ENCODE measurements around the gene PTK6. TPM values are rescaled to one million over a fixed set of nuclear protein-coding genes. Genes with fewer than 3 reads are reported as not detected.
A peak's percentile ranks its signal among the peaks of the same experiment; 100 is the strongest.

Gene PTK6
- polyA plus RNA-seq, 1 donor = 1.1 TPM

- no peak for DNase-seq
Measured at GRCh38 chr20:63544241-63544957, 7.2 kb upstream of the PTK6 start.

DNA sequence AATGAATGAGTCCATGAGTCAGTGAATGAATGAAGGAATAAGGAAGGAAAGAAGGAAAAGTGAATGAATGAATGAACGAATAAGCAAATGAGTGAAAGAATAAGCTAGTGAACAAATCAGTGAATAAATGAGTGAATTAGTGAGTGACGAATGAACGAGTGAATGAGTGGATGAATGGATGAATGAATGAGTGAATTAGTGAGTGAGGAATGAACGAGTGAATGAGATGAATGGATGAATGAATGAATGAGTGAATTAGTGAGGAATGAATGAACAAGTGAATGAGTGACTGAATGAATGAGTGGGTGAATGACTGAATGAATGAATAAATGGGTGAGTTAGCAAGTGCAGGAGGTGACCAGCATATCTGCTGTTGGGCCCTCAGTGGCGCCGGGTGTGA is 6.6 kb upstream of the PTK6 start:
- no peak for DNase-seq

DNA sequence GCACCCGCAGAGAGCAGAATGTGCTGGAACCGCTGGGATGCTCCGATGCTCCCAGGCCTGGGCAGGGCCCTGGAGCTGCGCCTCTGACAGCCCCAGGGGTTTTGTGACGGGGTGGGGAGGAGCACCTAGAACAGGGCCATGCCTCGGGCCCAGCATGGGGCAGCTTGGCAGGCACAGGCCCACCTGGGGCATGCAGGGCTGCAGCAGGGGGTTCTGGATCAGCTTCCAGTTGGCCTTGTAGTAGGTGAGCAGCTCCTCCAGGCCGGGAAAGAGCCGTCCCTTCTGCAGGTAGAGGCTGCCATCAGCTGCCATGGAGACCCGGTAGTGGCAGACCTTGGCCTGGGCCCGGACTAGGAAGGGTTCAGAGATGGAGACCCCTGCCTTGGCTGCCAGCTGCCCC is 6.0 kb upstream of the PTK6 start:
- DNase-seq = no peak

- no peak for DNase-seq
Measured at GRCh38 chr20:63542696-63543095, 5.5 kb upstream of the PTK6 start.

DNA sequence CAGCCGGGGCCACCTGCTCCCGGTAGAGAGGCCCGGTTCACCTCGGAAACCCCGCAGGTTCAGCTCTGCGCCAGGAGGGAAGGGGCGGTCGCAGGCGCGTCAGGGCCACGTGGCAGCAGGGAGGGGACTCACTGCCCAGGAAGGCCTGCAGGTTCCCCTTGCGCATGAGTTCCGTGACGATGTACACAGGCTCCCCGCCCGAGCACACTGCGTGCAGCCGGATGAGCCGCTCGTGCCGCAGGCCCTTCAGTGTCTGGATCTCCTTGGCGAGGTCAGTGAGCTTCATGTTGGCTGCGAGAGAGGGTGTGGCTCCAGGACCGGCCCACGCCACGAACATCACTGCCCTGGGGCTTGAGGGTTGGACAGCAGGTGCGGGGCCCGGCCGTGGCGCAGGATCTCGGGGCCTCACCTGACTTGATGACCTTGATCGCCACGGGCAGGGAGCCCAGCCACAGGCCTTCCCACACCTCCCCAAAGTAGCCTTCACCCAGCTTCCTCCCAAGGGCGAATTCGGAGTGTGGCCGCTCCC is 4.9 kb upstream of the PTK6 start:
- no peak for DNase-seq

GRCh38 chr20:63541371-63541770 is 4.2 kb upstream of the PTK6 start:
- DNase-seq = no peak

- no peak for DNase-seq
Measured at GRCh38 chr20:63540417-63541186, 3.4 kb upstream of the PTK6 start.

DNA sequence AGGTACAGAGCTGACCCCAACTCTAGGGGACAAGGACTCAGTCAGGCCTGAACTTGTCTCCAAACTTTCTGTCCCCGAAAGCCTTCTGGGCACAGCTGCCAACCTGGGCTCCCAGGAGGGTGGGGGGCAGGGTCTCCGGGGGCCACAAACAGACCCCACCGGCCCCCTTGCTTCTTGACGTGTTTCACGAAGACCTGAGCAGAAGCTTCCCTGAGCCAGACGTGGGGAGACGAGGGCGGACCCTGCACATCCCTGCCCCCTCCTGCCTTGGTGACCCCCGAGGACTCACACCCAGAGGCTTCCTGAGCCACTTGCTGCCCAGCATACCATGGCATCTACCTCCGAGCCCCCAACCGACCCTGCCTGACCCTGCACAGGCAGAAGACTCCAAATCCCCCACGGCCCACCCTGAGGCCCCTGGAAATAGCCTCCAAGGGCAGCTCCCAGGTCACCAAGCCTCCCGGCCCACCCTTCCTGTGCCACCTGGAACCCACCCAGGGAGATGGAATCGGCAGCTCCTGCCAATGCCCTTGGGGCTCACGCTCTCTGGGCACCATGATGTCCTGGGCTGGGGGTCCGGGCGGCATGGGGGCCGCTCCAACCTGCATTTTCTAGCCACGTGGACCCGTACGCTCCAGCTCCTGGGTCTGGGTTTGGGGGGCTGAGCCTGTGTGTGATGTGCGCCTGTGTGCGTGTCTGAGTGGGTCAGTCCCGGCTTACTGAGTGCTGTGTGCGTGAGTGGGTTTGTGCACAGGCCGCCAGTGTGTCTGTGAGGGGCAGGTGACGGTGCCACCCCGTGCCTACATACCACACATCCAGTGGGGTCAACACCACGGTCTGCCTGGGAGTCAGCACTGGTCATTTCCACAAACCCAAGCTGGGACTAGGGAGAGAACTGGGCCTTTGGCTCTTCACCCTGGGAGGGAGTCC is 2.5 kb upstream of the PTK6 start:
- no peak for DNase-seq

DNA sequence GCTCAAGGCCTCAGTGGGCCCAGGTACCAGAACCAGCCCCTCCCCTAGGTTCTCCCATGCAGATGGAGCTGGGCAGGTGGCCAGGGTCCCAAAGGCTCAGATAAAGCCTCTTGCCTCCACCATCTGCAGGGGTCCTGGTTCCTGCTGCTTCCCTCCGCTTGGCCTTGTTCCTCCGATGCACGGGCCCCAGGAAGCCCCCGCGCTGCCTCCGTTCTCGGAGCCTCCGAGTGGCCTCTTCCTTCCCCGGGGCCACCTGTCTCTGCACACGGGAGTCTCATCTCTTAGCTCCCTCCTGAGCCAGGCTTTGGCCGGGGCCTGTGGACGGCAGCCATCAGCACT is 1.9 kb upstream of the PTK6 start:
- no peak for DNase-seq

- no peak for DNase-seq
Measured at GRCh38 chr20:63538204-63539091, 1.3 kb upstream of the PTK6 start.

- DNase-seq = peak; percentile 78
Measured at GRCh38 chr20:63537525-63538203, 488 bp upstream of the PTK6 start.

DNA sequence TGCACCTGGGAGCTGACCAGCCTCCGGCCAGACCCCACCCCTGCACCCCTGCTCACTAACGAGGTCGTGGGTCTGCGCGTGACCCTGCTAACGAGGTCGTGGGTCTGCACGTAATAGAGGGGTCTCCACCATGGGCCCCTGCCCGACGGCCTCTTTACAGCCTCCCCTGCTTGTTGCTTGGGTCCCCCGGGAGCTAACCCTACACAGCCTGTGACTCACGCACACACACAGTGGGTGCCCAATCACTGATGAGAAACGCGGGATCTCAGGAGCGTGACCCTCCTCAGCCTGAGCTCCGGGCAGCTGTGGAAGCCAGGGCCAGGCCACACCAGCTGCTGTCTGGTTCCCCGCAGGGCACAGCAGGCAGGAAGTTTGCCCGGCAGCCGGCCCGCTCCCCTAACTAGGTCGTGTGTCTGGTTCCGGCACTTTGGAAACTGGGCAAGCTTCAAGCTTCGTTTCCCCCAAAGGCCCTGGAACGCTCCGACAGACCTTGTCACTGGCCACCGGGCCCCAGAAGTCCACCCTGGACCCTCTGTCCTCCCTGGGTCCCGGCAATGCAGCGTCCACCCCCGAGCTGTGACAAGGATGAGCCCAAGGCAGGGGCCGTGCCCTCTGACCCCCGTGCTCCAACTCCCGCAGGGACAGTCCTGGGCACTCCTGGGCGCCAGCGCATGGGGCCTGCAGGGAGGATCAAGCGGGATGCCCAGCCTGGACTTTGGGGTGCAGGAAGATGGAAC is 767 bp downstream of the PTK6 start:
- DNase-seq = no peak

DNA sequence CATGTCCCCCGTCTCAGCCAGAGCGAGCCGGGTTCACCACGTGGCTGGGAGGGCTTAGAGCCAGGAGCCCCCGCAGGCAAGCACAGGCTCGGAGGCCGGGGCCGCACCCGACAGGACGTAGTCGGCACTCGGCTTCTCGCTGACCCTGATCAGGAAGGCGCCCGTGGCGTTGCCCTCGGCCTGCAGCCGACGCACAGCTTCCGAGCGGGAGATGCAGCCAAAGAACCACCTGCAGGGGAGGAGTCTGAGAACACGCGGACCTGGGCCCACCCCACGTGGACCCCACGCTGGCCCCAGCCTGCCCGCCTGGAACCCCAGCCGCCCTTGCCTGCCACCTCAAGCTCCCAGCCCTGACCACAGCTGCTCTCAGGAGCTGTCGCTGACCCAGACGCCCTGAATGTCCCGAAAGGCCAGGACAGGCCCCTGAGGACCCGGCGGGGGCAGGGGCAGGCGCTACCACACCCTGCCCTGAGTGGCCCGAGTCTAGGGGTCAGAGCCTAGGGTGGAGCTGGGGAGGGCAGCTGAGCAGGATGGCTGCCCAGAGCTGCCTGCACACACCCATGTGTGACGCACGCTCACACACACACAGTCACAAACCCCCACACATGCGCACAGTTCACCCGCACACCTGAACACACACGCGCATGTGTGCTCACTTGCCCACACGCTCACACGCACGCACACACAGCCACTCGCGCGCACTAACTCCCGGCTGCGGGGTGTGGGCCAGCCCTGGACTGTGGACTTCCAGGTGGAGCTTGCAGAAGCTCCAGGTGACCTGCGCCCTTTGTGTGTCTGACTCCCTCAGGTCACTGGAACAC is 2.1 kb downstream of the PTK6 start:
- DNase-seq = no peak

- no peak for DNase-seq
Measured at GRCh38 chr20:63534427-63534830, 2.7 kb downstream of the PTK6 start.

GRCh38 chr20:63533871-63534393 is 3.2 kb downstream of the PTK6 start:
- no peak for DNase-seq

GRCh38 chr20:63533388-63533787 is 3.8 kb downstream of the PTK6 start:
- no peak for DNase-seq

DNA sequence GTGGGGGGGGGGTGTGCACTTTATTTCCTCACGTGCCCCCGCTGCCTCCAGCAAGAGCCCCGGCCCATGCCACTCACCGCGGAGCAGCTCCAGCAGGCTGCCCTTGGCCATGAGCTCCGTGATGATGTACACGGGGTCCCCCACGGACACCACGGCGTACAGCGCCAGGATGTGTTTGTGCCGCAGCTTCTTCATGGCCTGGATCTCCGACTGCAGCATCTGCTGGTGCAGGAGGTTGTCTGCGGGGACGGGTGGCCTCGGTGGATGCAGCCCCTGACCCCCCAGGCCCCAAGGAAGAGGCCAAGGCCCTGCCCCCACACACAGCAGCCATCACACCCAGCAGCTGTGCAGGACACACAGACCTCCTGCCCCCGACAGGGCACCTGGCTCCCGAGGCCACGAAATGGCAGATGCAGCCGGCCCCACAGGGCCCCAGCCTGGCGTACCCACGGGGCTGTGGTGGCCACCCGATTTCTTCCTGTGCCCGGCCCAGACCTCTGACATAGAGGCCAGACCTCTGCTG is 4.7 kb downstream of the PTK6 start:
- DNase-seq = no peak

DNA sequence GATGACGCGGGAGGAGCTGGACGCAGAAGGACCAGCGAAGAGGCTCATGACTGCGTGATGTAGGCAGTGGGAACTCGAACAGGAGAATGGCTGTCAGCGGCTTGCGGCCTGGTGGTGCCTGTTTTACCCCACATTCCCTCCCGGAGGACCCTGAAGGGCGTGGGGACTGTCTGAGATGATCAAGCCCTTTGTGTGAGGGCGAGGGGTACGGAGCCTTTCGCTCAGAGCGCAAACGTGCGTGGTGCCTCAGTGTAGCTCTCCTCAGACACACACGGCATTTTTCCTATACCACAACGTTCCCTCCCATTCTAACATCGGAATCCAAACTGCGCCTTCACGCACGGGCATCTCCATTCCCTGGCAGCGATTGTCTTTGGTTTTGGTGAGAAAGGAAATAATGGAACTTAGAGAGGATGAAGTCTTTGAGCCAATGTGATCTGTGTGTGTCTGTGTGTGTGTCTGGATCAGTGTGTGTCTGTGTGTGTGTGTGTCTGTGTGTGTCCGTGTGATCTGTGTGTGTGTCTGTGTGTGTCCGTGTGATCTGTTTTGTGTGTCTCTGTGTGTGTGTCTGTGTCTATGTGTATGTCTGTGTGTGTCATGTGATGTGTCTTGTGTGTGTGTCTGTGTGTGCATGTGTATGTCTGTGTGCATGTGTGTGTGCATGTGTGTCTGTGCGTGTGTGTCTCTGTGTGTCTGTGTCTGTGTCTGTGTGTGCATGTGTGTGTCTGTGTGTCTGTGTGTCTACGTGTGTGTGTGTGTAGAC is 5.3 kb downstream of the PTK6 start:
- no peak for DNase-seq
